GM21619 (cell line): ENCODE results near the gene MINPP1.

Experiments
- ATAC-seq: cut with Tn5 transposase; IDR thresholded peaks from one replicate; pipeline ENCODE4 v1.9.1; 2021; ENCODE audit not compliant: unreplicated experiment

The MINPP1 gene

DNA sequence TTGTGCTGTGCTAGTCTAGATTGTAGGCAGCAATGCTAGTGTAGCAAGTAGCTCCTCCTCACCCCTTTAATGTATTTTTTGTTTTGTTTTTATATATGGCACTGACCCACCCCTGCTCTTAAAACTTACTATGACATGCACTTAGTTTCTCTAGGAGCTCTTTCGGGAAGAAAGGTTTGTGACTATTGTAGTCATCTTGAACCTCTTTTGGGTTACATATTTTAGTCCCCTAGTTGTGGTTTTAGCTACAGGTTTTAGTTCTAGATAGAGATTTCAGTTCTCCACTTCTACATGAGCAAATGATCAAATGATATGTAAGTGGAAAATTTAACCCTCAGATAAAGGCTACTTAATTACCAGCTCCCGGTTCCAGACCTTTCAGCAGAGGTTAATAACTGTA is 14.9 kb downstream of the MINPP1 start:
- ATAC-seq: peak; percentile 74

DNA sequence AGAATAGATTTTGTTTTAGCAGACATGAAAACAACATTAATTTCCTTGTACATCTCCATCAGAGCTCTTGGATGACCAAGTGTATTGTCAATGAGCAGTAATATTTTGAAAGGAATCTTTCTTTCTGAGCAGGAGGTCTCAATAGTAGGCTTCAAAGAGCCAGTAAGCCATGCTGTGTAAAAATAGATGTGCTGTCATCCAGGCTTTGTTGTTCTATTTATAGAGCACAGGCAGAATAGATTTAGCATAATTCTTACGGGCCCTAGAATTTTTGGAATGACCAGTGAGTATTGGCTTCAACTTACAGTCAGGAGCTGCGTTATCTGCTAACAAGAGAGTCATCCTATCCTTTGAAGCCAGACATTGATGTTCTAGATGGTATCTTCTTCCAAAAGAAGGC is 19.0 kb downstream of the MINPP1 start:
- no peak for ATAC-seq

DNA sequence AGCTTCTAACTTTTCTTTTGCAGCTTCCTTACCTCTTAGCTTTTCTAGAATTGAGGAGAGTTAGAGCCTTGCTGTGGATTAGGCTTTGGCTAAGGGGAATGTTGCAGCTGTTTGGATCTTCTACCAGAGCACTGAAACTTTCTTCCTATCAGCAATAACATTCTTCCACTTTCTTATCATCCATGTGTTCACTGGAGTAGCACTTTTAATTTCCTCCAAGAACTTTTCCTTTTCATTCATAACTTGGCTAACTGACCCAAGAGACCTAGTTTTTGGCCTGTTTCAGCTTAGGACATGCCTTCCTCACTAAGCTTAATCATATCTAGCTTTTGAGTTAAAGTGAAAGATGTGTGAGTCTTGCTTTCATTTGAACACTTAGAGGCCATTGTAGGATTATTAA is 19.6 kb downstream of the MINPP1 start:
- no peak for ATAC-seq

DNA sequence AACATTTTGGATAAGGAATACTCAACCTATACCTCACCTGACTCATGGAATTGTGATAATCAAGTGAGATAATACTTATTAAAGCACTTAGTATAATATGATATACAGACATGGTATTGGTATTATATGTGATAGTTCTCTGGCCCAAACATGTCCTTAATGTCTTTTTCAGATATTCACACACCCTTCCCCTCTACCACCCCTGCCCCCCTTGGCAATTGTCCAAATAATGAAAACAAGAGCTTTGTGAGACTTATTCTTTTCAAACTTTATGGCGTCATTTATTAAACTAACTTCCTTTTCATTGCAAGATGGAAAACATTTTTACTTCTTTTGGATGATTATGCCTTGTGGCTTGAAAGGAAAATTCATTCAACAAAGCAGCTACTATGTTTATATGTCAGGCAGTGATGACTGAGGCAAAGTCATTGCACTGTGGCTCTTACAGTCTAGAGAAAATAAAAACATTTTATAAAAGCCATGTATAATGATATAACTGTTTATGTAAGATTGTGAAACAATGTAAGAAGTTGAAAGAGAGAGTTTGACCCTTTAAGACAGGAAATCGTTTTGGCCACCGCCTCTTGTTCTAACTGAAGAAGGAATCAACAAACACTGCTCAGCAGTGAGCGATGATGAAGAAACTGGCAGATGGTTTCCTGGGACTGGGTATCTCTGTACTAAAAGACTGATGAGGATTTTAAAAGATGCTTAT is 27.4 kb downstream of the MINPP1 start:
- no peak for ATAC-seq

GRCh38 chr10:87532696-87533095 is 28.0 kb downstream of the MINPP1 start:
- ATAC-seq: no peak

- peak; percentile 59 for ATAC-seq
These were observed 29.6 kb downstream of the MINPP1 start for GRCh38 chr10:87534173-87534858.

DNA sequence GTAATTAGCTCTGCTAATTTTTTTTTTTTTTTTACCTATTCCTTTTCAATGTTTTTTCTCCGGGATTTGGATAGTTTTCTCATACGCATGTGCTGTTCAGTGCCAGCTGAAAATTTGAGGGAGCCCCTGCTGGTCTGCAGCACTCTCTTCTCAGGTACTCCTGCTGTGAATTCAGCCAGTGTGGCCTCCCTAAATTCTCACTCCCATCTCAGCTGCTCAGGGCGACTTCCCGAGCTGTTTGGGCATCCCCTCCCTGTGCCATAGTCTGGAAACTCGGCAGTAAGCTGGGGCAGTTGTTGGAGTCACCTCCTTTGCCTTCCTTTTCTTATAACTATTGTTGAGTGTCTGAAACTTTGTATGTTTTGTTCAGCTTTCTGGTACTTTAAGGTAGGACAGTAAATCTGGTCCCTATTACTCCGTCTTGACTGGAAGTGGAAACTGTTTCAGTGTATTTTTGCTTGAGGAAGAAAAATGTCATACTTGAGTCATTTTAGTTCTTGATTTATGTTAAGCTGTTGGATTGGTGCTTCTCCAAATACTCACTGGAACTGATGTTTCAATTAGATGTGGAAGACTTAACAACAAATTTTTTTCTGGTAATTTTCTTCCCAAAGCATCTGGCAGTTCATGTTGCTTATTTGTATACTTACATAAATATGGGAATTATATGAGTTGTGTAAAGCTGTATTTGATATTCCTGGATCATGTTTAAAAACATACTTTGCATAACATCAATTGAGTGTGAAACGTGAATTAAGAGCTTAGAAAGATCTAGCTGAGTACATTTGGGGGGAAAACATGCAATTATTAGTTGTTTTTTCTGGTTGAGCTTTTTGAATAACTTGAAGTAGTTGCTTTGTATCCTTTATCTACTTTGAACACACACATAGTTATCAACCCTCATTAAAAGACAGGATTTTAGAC is 33.7 kb downstream of the MINPP1 start:
- no peak for ATAC-seq

DNA sequence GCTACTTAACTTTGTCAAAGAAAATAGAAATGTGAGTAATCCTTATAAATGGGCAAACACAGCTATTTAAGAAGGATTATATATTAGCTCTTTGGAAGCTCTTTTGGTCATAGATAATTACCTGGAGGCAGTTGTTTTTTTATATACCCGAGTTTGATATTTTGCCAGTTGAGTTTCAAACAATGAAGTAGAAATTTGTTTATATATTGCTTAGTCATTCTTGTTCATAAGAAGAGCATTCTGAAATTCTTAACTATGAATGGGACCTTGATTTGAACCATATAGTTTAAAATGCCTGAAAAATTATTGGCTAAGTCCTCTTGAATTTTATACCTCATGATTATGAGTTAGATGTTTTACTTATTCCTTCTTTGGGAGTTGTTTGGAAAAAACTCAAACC is 36.4 kb downstream of the MINPP1 start:
- no peak for ATAC-seq

DNA sequence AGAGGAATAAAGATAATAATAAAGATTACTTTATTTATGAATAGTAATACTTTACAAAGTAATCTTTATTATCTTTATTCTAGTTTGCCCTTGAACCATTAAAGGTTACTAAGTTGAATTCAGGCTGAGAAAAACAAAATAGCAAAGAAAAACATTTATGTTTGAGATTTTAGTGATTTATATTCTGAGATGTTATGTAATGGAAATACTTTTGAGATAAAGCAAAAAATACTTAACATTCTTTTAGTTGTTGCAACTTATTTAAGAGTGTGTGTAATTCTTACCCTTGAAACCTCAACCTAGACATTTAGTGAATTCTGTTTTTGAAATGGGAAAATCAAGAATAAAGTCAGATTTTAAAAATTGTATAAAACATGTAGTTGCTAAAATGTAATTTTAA is 40.0 kb downstream of the MINPP1 start:
- ATAC-seq: no peak

DNA sequence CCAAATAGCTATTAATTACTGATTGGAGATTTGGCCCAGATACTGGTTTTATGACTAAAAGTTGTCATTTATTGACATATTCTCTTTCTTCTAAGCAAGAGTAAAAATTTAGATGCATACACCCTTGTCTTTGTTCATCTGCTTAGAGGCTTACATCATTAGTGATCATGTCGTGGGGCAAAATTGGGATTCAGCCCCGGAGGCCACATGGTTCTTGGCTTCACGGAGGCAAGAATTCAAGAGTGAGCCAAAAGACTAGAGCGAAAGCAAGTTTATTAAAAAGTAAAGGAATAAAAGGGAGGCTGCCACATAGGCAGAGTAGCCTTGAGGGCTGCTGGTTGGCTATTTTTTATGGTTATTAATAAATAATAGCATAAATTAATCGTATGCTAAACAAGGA is 41.1 kb downstream of the MINPP1 start:
- ATAC-seq: no peak

DNA sequence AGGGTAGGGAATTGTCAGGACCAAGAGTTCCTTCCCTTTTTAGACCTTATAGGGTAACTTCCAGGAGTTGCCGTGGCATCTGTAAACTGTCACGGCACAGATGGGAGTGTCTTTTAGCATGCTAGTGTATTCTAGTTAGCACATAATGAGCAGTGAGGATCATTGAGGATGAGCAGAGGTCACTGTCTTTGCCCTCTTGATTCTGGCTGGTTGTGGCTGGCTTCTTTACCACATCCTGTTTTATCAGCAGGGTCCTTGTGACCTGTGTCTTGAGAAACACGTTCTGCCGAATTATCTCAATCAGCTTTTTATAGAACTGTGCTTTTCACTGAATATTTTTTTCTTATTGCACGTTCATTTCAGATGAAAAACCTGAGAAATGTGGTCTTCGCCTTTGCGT is 41.5 kb downstream of the MINPP1 start:
- no peak for ATAC-seq

DNA sequence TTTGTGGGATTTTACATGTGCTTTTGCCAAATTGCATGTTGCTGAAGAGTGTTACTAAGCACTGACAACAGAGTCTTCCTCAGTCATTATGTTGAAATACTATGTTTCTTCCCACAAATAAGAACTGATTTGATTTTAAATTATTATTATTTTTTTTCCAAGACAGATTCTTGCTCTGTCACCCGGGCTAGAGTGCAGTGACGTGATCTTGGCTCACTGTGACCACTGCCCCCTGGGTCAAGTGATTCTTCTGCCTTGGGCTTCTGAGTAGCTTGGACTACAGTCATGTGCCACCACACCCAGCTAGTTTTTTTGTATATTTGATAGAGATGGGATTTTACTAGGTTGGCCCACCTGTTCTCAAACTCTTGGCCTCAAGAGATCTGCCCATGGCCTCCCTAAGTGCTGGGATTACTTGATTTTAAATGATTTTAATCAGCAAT is 42.3 kb downstream of the MINPP1 start:
- ATAC-seq: no peak

- no peak for ATAC-seq
These were observed 43.1 kb downstream of the MINPP1 start for GRCh38 chr10:87547734-87548311.

GRCh38 chr10:87550741-87551140 is 46.0 kb downstream of the MINPP1 start:
- ATAC-seq: no peak

GRCh38 chr10:87551326-87551725 is 46.6 kb downstream of the MINPP1 start:
- ATAC-seq: no peak

GRCh38 chr10:87552248-87552929 is 47.7 kb downstream of the MINPP1 start:
- no peak for ATAC-seq

DNA sequence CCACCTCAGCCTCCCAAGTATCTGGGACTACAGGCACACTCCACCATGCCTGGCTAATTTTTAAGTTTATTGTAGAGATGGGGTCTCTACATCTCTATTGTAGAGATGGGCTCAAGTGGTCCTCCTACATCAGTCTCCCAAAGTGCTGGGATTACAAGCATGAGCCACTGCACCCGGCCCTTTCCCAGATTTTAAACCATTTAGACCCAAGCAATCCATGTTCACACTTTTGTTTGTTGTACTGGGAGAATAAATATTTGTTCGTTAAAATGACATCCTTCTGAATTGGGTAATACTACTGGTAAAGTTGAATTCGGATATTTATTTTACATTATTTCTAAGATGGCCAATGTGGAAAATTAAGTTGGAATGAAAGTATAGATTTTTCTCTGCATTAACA is 52.7 kb downstream of the MINPP1 start:
- no peak for ATAC-seq

DNA sequence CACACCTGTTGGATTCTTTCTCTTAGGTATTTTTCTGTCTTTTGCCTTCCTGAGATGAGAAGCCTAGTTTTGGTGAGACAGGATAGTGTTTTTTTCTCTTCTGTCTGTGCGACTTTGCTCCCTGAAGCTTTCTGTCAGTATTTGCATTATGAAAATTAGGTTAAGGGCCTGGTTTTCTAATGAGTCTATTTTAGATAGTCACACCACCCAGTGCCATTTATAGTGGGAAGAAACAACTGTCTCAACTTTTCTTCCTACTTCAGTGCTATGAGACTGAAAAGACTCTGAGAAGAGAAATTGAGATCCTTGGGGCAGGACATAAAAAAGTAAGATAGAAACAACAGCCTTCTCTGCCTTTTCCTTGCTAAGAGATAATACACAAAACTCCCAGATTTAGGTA is 53.6 kb downstream of the MINPP1 start:
- ATAC-seq: no peak

DNA sequence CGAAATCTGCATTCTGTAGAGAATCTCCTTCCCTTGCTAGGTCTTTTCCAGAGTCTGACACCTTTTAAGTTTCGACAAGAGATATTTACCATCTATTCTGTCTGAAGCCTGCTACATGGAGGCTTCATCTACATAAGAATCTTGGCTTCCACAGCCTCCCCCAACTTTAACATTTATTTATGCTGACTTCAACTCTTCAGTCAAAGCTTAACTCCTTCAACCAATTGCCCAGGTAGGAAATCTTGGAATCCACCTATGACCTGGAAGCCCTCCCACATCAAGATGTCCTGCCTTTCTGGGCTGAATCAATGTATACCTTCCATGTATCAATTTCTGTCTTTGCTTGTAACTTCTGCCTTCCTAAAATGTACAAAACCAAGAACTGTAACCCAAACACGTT is 54.7 kb downstream of the MINPP1 start:
- ATAC-seq: no peak

DNA sequence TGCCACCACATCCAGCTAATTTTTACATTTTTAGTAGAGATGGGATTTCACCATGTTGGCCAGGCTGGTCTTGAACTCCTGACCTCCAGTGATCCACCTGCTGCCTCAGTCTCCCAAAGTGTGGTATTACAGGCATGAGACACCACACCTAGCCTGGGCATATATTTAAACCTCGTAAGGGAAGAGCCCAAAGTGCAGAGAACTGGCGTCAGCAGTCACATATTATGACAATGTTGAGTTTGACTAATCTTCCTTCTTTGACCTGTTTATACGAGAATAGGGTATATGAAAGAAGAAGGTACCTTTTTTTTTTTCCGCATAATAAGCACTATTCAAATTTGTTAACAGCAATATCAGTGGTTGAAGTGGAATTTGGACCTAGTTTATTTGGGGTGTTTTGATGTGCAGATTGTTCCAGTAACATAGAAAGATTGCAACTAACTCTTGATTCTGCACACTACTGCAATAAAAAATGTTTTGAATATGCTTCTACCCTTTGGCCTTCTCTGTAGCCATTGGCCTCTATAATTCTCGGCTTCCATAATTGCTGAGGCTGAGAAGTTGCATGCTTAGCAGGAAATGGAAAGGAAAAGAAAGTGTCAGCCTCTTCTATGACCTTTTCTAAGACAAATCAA is 55.9 kb downstream of the MINPP1 start:
- no peak for ATAC-seq
